ENCODE measurements around the gene SMIM11. TPM values are rescaled to one million over a fixed set of nuclear protein-coding genes. Genes with fewer than 3 reads are reported as not detected.

Gene SMIM11
- total RNA-seq, 1 donor from 2014 or later: 25.1 TPM

DNA sequence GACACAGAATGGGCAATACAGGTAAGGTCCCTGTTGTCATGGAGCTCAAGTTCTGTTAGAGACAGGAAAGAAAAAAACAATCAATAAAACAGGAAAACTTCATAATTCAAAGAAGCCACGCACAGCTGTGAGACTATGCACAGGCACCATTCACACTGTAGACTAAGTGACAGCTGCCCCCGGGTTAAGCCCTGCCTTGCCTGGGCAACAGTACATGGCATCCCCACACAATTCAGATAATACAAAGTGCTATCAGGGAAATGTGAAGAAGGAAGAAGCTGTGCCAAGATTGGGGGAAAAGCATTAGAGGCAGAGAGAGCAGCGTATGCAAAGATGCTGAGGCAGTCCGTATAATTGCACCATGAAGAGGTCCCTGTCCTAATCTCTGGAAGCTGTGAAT, 20.5 kb upstream of the SMIM11 start:
- Histone ChIP-seq H3K36me3 (no peaks in the 10 kb centered on the region), H3K4me1 (peaks cover 3% of the 10 kb centered on the region), H3K27ac (replicated peaks) (no peak overlapping the region), H3K4me3 (no peak overlapping the region), H3K9me3 (replicated peaks) (peaks cover 6% of the 10 kb centered on the region), H3K27me3 (ENCODE audit: low read depth) (peaks cover 6% of the 10 kb centered on the region)
- TF ChIP-seq, protein P1, sequence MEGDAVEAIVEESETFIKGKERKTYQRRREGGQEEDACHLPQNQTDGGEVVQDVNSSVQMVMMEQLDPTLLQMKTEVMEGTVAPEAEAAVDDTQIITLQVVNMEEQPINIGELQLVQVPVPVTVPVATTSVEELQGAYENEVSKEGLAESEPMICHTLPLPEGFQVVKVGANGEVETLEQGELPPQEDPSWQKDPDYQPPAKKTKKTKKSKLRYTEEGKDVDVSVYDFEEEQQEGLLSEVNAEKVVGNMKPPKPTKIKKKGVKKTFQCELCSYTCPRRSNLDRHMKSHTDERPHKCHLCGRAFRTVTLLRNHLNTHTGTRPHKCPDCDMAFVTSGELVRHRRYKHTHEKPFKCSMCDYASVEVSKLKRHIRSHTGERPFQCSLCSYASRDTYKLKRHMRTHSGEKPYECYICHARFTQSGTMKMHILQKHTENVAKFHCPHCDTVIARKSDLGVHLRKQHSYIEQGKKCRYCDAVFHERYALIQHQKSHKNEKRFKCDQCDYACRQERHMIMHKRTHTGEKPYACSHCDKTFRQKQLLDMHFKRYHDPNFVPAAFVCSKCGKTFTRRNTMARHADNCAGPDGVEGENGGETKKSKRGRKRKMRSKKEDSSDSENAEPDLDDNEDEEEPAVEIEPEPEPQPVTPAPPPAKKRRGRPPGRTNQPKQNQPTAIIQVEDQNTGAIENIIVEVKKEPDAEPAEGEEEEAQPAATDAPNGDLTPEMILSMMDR (IDR thresholded peaks at IDR 0.05; ENCODE audit: borderline replicate concordance): no peak
- no peak for DNase-seq
- intact Hi-C loops (cut with micrococcal nuclease): no loop called here

DNA sequence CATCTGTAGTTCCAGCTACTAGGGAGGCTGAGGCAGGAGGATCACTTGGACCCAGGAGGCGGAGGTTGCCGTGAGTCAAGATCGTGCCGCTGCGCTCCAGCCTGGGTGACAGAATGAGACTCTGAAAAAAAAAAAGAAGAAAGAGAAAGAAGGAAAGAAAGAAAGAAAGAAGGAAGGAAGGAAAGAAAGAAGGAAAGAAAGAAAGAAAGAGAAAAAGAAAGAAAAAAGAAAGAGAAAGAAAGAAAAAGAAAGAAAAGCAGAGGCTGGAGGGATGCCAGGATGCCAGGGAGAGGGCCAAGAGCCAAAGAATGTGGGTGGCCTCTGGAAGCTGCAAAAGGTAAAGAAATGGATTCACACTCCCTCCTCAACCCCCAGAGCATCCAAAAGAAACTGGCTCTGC, 19.7 kb upstream of the SMIM11 start:
- Histone ChIP-seq H3K9me3 (replicated peaks) (peaks cover 6% of the 10 kb centered on the region), H3K36me3 (no peaks in the 10 kb centered on the region), H3K27me3 (ENCODE audit: low read depth) (peaks cover 10% of the 10 kb centered on the region), H3K4me1 (peaks cover 3% of the 10 kb centered on the region), H3K4me3 (no peak overlapping the region), H3K27ac (replicated peaks) (no peak overlapping the region)
- TF ChIP-seq, protein P1 (IDR thresholded peaks at IDR 0.05; ENCODE audit: borderline replicate concordance): no peak
- intact Hi-C loops (cut with micrococcal nuclease): no loop called here
- DNase-seq: no peak

DNA sequence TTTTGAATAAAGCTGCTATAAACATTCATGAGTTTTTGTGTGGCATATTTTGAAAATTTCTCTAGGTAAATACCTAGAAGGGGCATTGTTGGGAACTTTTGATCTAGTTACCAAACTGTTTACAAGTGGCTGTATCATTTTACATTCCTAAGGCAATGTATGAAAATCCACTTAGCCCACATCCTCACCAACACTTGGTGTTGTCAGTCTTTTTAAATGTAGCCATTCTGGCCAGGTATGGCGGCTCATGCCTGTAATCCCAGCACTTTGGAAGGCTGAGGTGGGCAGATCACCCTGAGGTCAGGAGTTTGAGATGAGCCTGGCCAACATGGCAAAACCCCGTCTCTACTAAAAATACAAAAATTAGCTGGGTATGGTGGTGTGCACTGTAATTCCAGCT, 17.4 kb upstream of the SMIM11 start:
- Histone ChIP-seq H3K36me3 (no peaks in the 10 kb centered on the region), H3K4me3 (no peak overlapping the region), H3K4me1 (peaks cover 6% of the 10 kb centered on the region), H3K27me3 (ENCODE audit: low read depth) (peaks cover 15% of the 10 kb centered on the region), H3K9me3 (replicated peaks) (peaks cover 6% of the 10 kb centered on the region), H3K27ac (replicated peaks) (no peak overlapping the region)
- intact Hi-C loops (cut with micrococcal nuclease): no loop called here
- TF ChIP-seq, protein P1 (IDR thresholded peaks at IDR 0.05; ENCODE audit: borderline replicate concordance): no peak
- DNase-seq: no peak

DNA sequence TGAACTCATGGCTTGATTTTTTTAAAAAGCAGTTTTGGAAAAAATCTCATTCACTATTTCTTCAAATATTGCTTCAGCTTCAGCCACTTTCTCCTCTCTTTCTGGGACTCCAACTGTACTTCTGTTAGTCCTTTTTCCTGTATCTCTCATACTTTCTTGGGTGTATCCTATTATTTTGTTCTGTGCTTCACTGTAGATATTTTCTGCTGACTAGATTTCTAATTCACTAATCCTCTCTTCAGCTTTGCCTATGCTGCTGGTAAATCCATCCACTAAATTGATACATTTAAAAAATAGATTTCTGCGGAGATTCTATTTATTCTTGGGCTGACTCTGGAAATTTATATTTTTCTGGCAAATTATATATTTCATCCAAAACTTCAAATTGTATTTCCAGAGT, 16.4 kb upstream of the SMIM11 start:
- intact Hi-C loops (cut with micrococcal nuclease): no loop called here
- H3K4me1 ChIP-seq: peaks cover 6% of the 10 kb centered on the region
- no peak overlapping the region for H3K4me3 ChIP-seq
- peaks cover 6% of the 10 kb centered on the region for H3K9me3 ChIP-seq (replicated peaks)
- TF ChIP-seq, protein P1 (IDR thresholded peaks at IDR 0.05; ENCODE audit: borderline replicate concordance): no peak
- no peaks in the 10 kb centered on the region for H3K36me3 ChIP-seq
- peaks cover 10% of the 10 kb centered on the region for H3K27me3 ChIP-seq (ENCODE audit: low read depth)
- DNase-seq: no peak
- no peak overlapping the region for H3K27ac ChIP-seq (replicated peaks)

DNA sequence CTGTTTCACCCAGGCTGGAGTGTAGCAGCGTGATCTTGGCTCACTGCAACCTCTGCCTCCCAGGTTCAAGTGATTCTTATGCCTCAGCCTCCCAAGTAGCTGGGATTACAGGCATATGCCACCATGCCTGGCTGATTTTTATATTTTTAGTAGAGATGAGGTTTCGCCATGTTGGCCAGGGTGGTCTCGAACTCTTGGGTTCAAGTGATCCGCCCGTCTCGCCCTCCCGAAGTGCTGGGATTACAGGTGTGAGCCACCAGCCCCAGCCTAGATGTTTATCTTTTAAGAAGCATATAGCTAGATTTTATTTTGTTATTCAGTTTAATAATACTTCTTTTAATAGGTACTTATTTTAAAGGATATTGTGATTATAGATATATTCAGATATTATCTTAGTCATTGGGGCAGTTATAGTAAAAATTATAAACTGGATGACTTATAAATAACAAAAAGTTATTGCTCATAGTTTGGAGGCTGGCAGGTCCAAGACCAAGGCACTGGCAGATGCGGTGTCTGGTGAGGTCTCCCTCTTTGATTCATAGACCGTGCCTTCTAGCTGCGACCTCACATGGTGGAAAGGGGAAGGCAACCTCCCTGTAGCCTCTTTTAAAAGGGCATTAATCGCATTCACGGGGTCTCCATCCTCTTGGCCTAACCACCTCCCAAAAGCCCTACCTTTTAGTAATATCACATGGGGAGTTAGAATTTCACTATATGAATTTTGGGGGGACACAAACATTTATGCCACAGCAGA, 14.6 kb upstream of the SMIM11 start:
- Histone ChIP-seq H3K4me1 (peaks cover 3% of the 10 kb centered on the region), H3K27me3 (ENCODE audit: low read depth) (peaks cover 10% of the 10 kb centered on the region), H3K9me3 (replicated peaks) (peaks cover 6% of the 10 kb centered on the region), H3K4me3 (no peak overlapping the region), H3K27ac (replicated peaks) (no peak overlapping the region), H3K36me3 (no peaks in the 10 kb centered on the region)
- DNase-seq: no peak
- TF ChIP-seq, protein P1 (IDR thresholded peaks at IDR 0.05; ENCODE audit: borderline replicate concordance): no peak
- intact Hi-C loops (cut with micrococcal nuclease): no loop called here

Data from left ventricle myocardium inferior (tissue), 1 donor.